Frontal cortex (tissue), 4 donors: ENCODE data around the gene COL11A2. TPM values are rescaled to one million over a fixed set of nuclear protein-coding genes. Genes with fewer than 3 reads are reported as not detected.
A peak's percentile ranks its signal among the peaks of the same experiment; 100 is the strongest.
"Not testable (repeated sequence)": the region's sequence is repeated elsewhere in the genome, so short reads cannot be mapped to it uniquely, and the experiment has no call there.

Experiments
- DNase-seq, 2 donors: peaks; one replicate each; pipeline ENCODE4 v3.0.0; 2012; ENCODE audit warnings: low spot score in 2 of 2
- FAIRE-seq: peaks from 2 replicates; lab custom pipeline; 2012; peaks lifted over from hg19 to GRCh38; lab: Jason Lieb, UNC
- total RNA-seq: library from RNA; depleted of rRNA; stranded (reverse); fragments of >200 nt; gene quantifications from one replicate; pipeline ENCODE4 v1.2.3, GENCODE V29; 2014
- donor health status: control.
- donor health status: control.
- donor health status: control.

Gene COL11A2
- 1.2 TPM for total RNA-seq

DNA sequence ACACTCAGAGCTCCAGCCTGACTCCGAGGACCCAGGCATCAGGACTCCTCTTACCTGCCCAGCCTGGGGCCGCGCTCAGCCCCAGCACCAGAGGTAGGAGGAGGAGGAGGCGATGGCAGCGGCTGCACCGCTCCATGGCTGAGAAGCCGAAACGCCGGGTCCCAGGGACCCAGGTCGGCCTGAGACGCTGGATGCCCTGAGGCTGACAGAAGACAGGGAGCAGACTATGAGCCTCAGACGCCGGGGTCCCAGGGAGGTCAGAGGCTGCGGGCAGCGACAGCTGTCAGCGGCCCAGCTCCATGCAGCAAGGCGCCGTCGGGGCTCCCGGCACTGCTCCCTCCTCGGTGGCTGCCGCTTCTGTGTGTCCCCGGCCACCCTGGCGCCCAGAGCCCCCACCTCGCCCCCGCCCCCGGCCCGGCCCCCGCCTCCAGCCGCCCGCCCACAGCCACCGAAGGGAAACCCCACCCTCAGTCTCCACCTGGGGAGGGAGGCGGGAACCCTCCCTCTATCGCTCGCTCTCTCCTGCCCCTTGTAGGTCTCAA, at the start of gene COL11A2:
Gene COL11A2, minus strand, starts transcription at position 363 of the 542 bp plus-strand sequence. Its CDS starts 227 bp downstream, at position 136.
- DNase-seq (no peak), FAIRE-seq (no peak)

DNA sequence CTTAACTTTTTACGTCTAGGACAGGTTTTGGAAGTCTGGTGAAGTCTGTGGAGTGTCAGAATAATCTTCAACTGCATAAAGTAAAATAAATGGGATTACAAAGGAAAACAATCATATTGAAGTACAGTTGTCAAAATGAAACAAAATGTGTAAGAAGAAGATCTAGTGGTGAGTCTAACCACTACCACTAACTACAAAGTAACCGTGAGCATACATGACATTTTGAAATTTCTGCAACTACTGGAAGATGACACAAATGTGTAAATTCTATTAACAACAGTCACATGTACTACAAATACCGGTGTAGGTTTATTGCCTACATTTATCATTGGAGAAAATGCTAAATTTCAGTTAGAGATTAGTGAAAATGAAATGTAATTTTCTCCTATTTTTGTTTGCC, 49.7 kb upstream of the COL11A2 start:
- no peak for FAIRE-seq
- no peak for DNase-seq

GRCh38 chr6:33237741-33238140, 45.5 kb upstream of the COL11A2 start:
- FAIRE-seq (no peak), DNase-seq (no peak)

DNA sequence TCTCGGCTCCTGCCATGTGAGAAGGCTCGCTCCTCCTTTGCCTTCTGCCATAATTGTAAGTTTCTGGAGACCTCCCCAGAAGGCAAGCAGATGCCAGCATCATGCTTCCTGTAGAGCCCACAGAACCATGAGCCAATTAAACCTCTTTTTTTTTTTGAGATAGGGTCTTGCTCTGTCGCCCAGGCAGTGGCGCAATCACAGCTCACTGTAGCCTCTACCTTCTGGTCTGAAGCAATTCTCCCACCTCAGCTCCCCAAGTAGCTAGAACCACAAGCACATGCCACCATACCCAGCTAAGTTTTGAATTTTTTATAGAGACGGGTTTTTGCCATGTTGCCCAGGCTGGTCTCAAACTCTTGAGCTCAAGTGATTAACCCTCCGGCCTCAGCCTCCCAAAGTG, 44.6 kb upstream of the COL11A2 start:
- DNase-seq, result no peak
- FAIRE-seq, result no peak

GRCh38 chr6:33236328-33236727, 44.1 kb upstream of the COL11A2 start:
- no peak for DNase-seq
- no peak for FAIRE-seq

GRCh38 chr6:33235221-33235634, 43.0 kb upstream of the COL11A2 start:
- FAIRE-seq (no peak), DNase-seq (no peak)

- DNase-seq, FAIRE-seq: not testable (repeated sequence)
Observed at GRCh38 chr6:33226503-33227120, 34.3 kb upstream of the COL11A2 start.

- no peak for FAIRE-seq
- no peak for DNase-seq
Observed at GRCh38 chr6:33217681-33218080, 25.4 kb upstream of the COL11A2 start.

- FAIRE-seq (no peak), DNase-seq (no peak)
Observed at GRCh38 chr6:33217246-33217645, 25.0 kb upstream of the COL11A2 start.

DNA sequence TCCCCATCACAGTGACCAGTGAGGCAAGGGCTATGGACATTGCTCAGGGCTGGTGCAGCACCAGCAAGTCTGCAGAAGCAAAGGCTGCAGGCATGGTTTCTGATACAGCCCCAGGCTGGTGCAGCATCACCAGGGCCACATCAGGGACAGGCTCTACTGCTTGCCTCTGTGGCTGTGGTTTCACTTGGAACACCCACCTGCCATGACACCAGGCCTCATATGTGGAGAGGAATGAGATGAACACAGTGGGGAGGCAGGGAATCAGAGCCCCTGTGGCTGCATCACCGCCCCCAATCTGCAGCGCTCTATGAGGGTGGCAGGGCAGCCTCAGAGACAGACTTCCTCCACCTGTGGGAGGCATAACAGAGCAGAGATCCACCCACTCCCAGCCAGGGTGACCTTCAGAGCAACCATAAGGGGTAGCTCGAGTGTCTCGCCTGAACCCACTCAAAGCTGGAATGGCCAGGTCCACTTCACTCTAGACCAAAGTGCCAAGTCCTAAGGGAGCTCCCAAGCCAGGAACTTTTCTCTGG, 23.9 kb upstream of the COL11A2 start:
- FAIRE-seq (no peak), DNase-seq (no peak)

DNA sequence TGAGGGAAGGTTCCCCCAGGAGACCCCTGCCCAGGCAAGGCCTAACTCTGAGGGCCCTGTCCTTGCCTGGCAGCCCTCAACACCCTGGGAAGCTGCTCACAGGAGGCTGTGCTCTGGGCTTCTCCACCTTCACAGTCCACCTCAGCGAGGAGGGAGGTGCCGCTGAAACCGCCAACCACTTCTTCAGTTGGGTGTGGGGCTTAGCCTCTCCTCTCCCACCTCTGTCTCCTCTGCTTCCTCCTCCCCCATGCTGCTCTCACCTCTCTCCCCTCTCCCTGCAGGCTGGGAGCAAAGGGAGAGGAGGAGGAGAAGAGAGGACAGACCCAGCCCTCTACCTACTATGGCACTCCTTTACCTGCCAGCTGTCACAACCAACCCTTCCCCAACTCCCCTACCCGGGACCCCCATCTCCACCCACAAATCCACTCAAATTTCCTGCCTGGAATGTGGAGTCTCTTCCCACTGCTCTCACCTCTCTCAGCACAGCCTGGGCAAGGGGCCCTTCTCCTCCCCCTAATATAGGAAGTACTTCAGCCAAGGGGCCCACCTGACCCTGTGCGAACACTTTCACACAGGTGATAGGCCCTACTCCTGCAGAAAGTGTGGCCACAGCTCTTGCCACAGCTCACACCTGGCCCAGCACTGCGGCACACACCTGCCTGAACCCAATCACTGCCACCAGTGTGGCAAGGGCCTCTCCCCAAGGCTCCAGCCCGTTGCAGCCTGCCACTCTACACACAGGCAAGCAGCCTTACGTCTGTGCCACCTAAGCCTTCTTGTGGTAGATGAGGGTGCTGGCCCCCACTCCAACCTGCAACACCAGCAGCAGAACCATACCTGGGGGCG, 23.2 kb upstream of the COL11A2 start:
- DNase-seq (no peak), FAIRE-seq (no peak)

DNA sequence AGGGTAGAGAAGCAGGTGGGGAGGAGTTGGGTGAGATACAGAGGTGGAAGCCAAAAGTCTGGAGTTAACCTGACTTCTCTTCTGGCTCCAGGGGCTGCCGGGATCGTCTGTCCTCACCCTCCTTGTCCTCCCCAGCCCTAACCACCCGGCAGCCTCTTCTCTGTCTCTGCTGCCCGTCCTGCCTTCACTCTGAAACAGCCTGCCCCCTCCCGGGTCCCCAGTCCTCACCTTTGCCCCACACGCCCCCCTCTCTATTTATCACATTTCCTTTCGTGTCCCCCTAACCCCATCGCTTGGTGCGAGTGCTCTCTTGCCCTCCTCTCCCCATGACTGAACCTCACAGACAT, 21.7 kb upstream of the COL11A2 start:
- no peak for FAIRE-seq
- DNase-seq, result no peak

GRCh38 chr6:33213166-33213988, 21.1 kb upstream of the COL11A2 start:
- FAIRE-seq, result no peak

DNA sequence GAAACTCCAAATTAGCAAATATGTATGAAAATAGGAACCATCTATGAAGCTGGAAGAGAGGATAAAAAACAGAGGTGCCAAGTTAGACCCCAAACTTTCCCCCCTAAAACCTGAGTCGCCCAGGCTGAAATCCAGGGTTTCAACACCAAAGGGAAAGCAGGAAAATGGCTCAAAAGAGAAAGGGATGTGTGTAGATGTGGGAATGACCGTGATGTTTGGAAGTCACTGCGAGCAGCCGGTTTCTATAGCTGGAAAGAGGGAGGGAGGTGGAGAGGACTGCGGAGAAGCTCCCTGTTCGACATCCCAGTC, 20.5 kb upstream of the COL11A2 start:
- DNase-seq (peak in 1 of 2 donors; percentile 22), FAIRE-seq (no peak)

More at GRCh38 chr6:33213166-33213988, 21.1 kb upstream of the COL11A2 start:
- peak; percentile 34 to 64 for DNase-seq

- DNase-seq, result no peak
Observed at GRCh38 chr6:33211666-33212422, 19.6 kb upstream of the COL11A2 start.

DNA sequence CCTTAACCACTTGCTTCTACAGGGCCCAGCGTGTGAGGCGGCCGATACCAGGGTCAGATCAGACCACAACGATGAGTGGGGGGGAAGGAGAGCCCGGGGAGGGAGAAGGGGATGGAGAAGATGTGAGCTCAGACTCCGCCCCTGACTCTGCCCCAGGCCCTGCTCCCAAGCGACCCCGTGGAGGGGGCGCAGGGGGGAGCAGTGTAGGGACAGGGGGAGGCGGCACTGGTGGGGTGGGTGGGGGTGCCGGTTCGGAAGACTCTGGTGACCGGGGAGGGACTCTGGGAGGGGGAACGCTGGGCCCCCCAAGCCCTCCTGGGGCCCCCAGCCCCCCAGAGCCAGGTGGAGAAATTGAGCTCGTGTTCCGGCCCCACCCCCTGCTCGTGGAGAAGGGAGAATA, 18.9 kb upstream of the COL11A2 start:
- FAIRE-seq, result no peak
- no peak for DNase-seq

More at GRCh38 chr6:33211666-33212422, 19.6 kb upstream of the COL11A2 start:
- FAIRE-seq, result no peak

DNA sequence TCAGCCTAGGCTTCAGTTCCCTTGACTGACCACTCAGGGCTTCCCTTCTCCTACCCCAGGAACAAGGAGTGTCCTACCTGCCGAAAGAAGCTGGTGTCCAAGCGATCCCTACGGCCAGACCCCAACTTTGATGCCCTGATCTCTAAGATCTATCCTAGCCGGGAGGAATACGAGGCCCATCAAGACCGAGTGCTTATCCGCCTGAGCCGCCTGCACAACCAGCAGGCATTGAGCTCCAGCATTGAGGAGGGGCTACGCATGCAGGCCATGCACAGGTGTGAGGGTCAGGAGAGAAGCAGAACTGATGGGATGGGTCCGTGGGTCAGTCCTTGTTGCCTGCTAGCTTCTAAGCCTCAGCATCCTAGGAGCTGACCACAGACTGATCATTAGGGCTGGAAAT, 17.6 kb upstream of the COL11A2 start:
- no peak for DNase-seq
- FAIRE-seq, result no peak

- DNase-seq, result peak; percentile 98
- no peak for FAIRE-seq
Observed at GRCh38 chr6:33208091-33208967, 16.1 kb upstream of the COL11A2 start, which contains the start of gene RING1. Gene RING1, plus strand, starts transcription at chr6:33208500. Its CDS starts 323 bp downstream, at chr6:33208823.
